Measurements from ENCODE around the gene ERN1.

Gene ERN1

GRCh38 chr17:64131606-64132270, 1.8 kb upstream of the ERN1 start:
- TF ChIP-seq WT1 (tag by site-specific recombination; IDR thresholded peaks at IDR 0.05) (no peak), OVOL3 (tag by site-specific recombination; IDR thresholded peaks at IDR 0.05) (no peak), ZNF76 (tag by site-specific recombination; IDR thresholded peaks at IDR 0.05; ENCODE audit: borderline replicate concordance, low read depth) (no peak), HOXC10 (CRISPR knock-in tag; IDR thresholded peaks at IDR 0.05) (no peak), ZNF791 (tag by site-specific recombination; IDR thresholded peaks at IDR 0.05) (no peak)
- no peak overlapping the region for H3K27ac ChIP-seq (ENCODE audit: extremely low read depth, low read depth, low read length)
- H3K4me1 ChIP-seq (ENCODE audit: control insufficient read depth, insufficient read depth, low read length) = peaks cover 3% of the 10 kb centered on the region
- no peaks in the 10 kb centered on the region for H3K9me3 ChIP-seq (ENCODE audit: control insufficient read depth, insufficient read depth, low read depth, low read length)
- H3K4me3 ChIP-seq (ENCODE audit: low read depth, low read length) = no peak overlapping the region
- ChIA-PET POLR2A (interaction anchor here (1.0 to 3.5 kb wide), 3 partner anchors 14 to 103 kb away, joined by 3 to 19 read pairs (median 5); no protein-coding TSS in a partner anchor), CTCF (interaction anchor here (0.6 to 9.9 kb wide), 11 partner anchors 14 to 219 kb away, joined by 3 to 295 read pairs (median 22); partner anchors contain the start of genes CSHL1 and GH1)
- no peaks in the 10 kb centered on the region for H3K36me3 ChIP-seq (ENCODE audit: control insufficient read depth in 2 of 2, insufficient read depth in 1 of 2, low read length in 2 of 2)

DNA sequence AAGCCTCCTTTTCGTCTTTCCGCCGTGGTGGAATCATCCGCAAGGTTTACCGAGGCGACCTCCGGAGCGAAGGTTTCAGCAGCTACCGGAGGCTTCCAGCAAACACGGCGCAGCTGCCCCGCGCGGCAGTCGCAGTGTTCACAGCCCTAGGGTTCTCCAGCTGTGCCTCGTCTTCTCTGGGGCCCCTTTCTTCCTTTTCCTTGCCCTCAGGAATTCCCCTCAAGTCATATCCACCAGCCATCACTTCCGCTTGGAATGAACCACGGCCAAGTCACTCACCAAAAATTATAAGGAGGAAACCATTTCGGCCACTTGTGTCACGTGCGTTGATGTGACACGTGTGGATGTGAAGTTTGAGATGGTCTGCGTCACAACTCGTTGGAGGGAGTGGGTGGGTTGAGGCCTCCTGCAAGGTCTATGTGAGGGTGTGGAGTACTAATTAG, 636 bp upstream of the ERN1 start:
- no peaks in the 10 kb centered on the region for H3K36me3 ChIP-seq (ENCODE audit: control insufficient read depth in 2 of 2, insufficient read depth in 1 of 2, low read length in 2 of 2)
- H3K9me3 ChIP-seq (ENCODE audit: control insufficient read depth, insufficient read depth, low read depth, low read length) = no peaks in the 10 kb centered on the region
- TF ChIP-seq ZNF214 (tag by site-specific recombination; IDR thresholded peaks at IDR 0.05; ENCODE audit: borderline replicate concordance) (no peak), GLI4 (tag by site-specific recombination; IDR thresholded peaks at IDR 0.05) (no peak), GLIS2 (tag by site-specific recombination; IDR thresholded peaks at IDR 0.05) (no peak), PRDM4 (tag by site-specific recombination; IDR thresholded peaks at IDR 0.05) (peak; percentile 1; the same call in 1 of the 2 replicates), ZNF560 (tag by site-specific recombination; IDR thresholded peaks at IDR 0.05; ENCODE audit: borderline replicate concordance) (no peak), ZNF521 (tag by site-specific recombination; IDR thresholded peaks at IDR 0.05) (no peak), ZNF280D (tag by site-specific recombination; IDR thresholded peaks at IDR 0.05) (no peak), ZNF843 (tag by site-specific recombination; IDR thresholded peaks at IDR 0.05) (no peak), ZNF426 (tag by site-specific recombination; IDR thresholded peaks at IDR 0.05) (no peak), ZFHX2 (tag by site-specific recombination; conservative IDR thresholded peaks at IDR 0.05) (no peak), BCL11B (tag by site-specific recombination; IDR thresholded peaks at IDR 0.05; ENCODE audit: low read depth) (no peak), SCRT1 (tag by site-specific recombination; IDR thresholded peaks at IDR 0.05; ENCODE audit: borderline replicate concordance) (no peak), KLF10 (tag by site-specific recombination; IDR thresholded peaks at IDR 0.05) (no peak), ZFP41 (tag by site-specific recombination; IDR thresholded peaks at IDR 0.05; ENCODE audit: borderline replicate concordance) (no peak), SP7 (tag by site-specific recombination; IDR thresholded peaks at IDR 0.05) (no peak), ZNF138 (tag by site-specific recombination; IDR thresholded peaks at IDR 0.05; ENCODE audit: borderline replicate concordance) (no peak)
- TF ChIP-seq, protein P1, sequence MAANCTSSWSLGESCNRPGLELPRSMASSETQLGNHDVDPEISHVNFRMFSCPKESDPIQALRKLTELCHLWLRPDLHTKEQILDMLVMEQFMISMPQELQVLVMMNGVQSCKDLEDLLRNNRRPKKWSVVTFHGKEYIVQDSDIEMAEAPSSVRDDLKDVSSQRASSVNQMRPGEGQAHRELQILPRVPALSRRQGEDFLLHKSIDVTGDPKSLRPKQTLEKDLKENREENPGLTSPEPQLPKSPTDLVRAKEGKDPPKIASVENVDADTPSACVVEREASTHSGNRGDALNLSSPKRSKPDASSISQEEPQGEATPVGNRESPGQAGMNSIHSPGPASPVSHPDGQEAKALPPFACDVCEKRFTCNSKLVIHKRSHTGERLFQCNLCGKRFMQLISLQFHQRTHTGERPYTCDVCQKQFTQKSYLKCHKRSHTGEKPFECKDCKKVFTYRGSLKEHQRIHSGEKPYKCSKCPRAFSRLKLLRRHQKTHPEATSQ (tag by site-specific recombination; IDR thresholded peaks at IDR 0.05) = no peak
- TF ChIP-seq, protein P2, sequence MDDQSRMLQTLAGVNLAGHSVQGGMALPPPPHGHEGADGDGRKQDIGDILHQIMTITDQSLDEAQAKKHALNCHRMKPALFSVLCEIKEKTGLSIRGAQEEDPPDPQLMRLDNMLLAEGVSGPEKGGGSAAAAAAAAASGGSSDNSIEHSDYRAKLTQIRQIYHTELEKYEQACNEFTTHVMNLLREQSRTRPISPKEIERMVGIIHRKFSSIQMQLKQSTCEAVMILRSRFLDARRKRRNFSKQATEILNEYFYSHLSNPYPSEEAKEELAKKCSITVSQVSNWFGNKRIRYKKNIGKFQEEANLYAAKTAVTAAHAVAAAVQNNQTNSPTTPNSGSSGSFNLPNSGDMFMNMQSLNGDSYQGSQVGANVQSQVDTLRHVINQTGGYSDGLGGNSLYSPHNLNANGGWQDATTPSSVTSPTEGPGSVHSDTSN (CRISPR knock-in tag; IDR thresholded peaks at IDR 0.05) = peak; percentile 60
- CTCF ChIA-PET = interaction anchor here (0.6 to 9.9 kb wide), 9 partner anchors 15 to 218 kb away, joined by 3 to 295 read pairs (median 8); partner anchors contain the start of gene CSHL1
- POLR2A ChIA-PET = interaction anchor here (0.5 to 3.5 kb wide), 3 partner anchors 15 to 140 kb away, joined by 3 to 19 read pairs (median 3); no protein-coding TSS in a partner anchor
- H3K4me1 ChIP-seq (ENCODE audit: control insufficient read depth, insufficient read depth, low read length) = peaks cover 8% of the 10 kb centered on the region
- H3K27ac ChIP-seq (ENCODE audit: extremely low read depth, low read depth, low read length) = no peak overlapping the region
- H3K4me3 ChIP-seq (ENCODE audit: low read depth, low read length) = peak overlapping the region; percentile 27

Data from HEK293 (cell line).